Ovary (tissue), 3 donors: ENCODE data around the gene MYBL2.

Experiments used
- CTCF ChIP-seq, 3 donors: fragments of 450-650 bp in 2 of 3; fragments of 200-600 bp in 1 of 3; IDR thresholded peaks; one replicate each; pipeline versions ENCODE4 v1.5.1 to v1.8.0; 2016 to 2022; ENCODE audit warnings: antibody characterized with exemption in 3 of 3, mild to moderate bottlenecking in 1 of 3
- POLR2A ChIP-seq: fragments of 450-650 bp; IDR thresholded peaks from one replicate; pipeline ENCODE4 v1.6.1; 2017; ENCODE audit warnings: antibody characterized with exemption, mild to moderate bottlenecking, moderate library complexity
- donor health status: DM: no; HTN: no; CAD: no.

GRCh38 chr20:43700627-43701026 lies 33.7 kb downstream of the MYBL2 start:
- no peak for TF ChIP-seq POLR2A
- no peak for TF ChIP-seq CTCF (IDR thresholded peaks at IDR 0.05)
